Measurements from ENCODE around the gene INHBA. TPM values are rescaled to one million over a fixed set of nuclear protein-coding genes. Genes with fewer than 3 reads are reported as not detected.

The INHBA gene
- polyA plus RNA-seq, 3 donors: 2.5 to 4.5 (median 4.0) TPM

DNA sequence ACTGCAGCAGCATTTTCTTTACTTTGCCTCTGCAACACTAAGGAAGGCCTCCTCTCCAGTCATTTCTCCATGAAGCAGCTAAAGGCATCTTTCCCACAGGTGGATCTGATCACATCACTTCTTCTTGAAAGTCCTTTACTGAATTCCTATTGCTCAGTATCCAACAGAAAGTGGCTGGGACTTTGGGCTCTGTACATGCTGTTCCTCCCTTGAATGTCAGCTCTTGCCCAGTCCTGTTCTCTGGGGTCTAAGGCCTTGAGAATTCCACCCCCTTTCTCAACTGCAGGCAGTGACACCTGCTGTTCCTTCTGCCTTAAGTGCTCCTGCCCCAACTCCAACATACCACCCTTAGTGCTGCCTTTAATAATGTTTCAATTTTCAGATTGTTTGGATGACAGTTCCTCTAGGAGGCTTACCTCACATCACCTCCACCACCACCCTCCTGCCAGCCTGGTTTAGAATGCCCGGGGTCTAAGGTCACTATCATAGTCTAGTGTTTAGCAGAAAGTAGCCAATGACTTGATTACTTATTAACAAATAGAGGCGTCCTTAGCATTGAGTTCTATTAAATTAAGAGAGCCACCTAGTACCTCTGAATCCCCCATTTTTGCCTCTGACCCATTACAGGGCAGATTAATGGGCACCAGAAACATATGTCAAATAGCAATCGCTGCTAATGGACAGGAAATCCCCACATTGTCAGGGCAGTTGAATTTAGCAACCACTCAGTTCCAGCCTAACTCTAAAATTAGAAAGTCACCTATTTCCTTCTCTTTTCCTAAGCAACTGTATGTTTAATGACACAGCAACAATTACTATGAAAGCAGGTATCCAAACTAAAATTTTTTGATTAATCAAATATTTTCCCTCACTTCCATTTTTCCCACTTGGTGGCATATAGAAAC lies 11.4 kb downstream of the INHBA start:
- DNase-seq: no peak

- DNase-seq: no peak
Measured at GRCh38 chr7:41689815-41690214, 13.1 kb downstream of the INHBA start.

DNA sequence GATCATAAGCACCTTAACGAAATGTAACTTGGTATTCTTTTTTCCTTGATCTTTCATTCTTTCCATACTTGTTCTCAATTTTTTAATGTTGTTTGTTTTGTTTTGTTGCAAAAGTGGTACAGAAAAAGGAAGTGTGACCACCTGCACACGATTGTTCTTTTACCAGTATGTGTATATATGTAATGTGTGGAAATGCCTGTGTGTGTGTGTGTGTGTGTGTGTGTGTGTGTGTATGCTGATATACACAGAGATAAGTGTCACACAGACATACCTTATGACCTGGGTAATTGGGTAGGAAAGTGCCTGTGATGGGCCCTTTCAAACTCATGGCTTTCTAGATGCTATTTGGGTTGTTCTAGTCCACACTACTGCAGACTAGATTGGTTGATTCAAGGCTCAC lies 14.0 kb downstream of the INHBA start:
- DNase-seq: no peak

GRCh38 chr7:41688012-41688625 lies 14.8 kb downstream of the INHBA start:
- DNase-seq: no peak

DNA sequence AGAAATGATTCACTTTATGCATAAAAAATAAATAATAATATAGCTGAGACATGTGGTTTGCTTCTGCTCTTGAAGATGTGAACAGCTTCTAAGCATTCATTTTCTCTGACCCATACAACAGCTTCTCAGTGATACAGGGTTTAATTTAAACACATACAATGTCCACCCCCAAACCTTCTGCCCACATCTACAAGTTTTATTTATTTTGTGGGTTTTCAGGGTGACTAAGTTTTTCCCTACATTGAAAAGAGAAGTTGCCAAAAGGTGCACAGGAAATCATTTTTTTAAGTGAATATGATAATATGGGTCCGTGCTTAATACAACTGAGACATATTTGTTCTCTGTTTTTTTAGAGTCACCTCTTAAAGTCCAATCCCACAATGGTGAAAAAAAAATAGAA lies 17.2 kb downstream of the INHBA start:
- no peak for DNase-seq

- DNase-seq: no peak
Measured at GRCh38 chr7:41682422-41682821, 20.5 kb downstream of the INHBA start.

DNA sequence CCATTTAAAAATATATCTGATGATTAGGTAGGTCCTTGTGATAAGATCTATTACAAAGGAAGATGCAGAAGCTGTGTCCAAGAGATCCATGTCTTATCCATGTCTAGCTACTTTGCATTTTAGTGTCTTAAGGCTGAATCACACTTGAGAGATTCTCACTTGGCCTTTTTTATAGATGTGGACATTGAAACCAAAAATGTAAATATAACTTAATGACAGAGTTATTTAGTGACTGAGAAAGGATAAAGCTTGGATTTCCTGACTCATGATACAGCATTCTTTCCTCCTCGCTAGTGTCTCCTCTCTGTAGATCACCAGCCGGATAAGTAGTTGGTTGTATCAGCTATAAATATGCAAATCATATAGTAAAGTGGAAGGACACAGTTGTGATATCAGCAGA lies 23.3 kb downstream of the INHBA start:
- DNase-seq: no peak

DNA sequence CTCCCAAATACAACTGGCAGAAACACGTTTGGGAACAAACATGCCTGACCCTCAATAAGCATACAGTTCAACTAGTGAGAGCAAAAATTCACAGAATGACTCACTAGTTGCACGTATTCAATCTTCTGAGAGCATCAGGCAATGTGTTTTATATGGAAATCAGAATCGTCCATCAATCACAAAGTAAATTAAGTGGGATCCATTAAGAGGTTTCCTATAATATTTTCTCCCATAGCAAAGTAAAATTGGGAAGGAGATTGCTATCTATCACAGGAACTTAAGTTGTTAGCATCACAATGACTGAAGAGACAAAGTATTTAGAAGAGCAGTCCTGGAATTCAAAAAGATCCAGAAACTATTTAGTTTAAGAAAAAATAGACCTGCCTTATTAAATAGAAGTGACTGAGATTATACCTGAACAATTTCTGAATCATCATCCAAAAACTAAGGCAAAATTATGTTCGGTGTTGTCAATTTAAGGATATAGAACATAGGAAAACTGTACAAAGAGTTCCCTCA lies 28.3 kb downstream of the INHBA start:
- no peak for DNase-seq

DNA sequence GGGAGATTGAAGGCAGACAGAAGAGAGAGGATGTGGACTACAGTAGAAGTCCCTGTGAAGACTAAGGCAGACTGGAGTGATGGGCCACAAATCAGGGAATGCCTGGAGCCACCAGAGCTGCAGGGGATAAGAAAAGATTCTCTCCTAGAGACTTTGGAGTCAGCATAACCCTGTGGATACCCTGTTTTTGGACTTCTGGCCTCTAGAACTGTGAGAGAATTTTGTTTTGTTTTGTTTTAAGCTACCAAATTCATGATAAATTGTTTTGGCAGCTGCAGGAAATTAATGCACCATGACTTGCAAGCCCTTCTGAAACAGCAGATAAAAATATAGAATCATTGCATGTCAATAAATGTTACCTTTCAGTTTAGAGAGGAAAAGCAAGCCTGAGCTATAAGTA lies 41.3 kb downstream of the INHBA start:
- no peak for DNase-seq

DNA sequence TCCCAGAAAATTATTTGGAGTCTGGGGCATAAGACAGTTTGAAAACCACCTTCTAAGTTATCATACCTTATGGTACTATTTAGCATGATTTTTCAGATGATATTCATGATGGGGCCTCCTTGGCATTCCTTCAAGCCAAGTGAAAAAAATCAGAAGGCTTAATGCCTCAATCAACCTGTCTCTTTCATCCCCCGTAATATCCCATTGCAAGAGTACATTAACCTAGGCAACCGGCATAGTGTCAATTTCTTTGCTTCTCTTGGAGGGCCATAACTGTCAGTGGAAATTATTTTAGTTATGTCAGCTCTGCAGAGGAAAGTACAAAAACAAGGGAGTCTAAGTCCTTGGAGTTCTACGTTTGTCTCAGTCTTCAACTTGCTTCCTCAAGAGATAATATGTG lies 43.4 kb downstream of the INHBA start:
- DNase-seq: no peak

DNA sequence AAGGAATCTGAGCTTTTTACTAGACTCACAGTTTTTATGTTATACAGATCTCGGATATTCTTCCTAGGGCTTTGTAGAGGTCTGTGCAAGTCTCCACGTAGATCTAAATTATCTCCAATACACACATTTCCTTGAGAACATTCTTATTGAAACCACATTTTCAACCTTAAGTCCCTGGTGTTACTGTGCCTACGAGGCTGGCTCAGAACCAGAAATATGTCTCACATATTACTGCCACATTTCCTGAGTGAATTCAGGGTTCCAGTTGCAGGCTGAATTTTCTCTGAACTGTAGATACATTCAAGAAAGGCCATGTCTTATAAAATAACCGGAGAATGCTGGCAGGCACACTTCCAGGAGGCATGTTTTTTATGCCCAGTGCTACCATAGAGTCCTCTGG lies 46.5 kb downstream of the INHBA start:
- DNase-seq: no peak

- DNase-seq: no peak
Measured at GRCh38 chr7:41655426-41655825, 47.5 kb downstream of the INHBA start.

DNA sequence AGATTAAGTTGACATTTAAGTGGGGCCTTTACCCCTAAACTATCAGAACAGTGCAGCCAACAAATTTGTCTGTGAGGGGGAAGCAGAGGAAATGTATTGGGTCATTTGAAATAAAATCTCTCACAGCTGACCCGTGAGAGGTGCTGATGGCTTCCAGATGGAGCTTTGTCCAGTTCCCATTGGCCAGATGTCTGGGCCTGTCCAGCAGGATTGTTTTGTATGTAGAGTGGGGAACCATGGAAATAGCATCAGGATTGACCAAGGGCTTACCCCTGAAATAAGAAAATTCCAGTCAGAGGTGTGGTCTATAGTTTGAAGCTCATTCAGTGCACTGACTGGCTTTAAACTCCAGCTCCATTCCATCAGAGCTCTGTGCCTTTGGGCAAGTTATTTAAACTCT lies 50.6 kb downstream of the INHBA start:
- peak; percentile 40 for DNase-seq

DNA sequence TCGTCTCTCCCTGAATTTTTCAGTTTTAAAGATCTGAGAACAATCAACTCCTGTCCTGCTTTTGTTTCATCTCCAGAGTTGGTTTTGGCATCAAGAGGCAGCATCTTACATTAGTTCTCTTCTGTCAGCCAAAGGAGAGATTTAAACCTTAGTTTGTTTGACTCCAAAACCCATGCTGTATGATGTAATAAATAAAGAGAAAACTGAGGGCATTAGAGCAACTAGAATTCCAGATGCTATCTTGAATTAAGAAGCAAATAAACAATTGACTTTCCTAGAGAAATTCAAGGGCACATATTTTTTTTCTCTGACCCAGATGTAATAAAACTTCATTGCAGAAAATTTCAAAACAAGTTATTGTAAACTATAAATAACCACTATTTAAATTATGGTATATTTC lies 54.4 kb downstream of the INHBA start:
- DNase-seq: peak; percentile 20

GRCh38 chr7:41643616-41644015 lies 59.3 kb downstream of the INHBA start:
- no peak for DNase-seq

DNA sequence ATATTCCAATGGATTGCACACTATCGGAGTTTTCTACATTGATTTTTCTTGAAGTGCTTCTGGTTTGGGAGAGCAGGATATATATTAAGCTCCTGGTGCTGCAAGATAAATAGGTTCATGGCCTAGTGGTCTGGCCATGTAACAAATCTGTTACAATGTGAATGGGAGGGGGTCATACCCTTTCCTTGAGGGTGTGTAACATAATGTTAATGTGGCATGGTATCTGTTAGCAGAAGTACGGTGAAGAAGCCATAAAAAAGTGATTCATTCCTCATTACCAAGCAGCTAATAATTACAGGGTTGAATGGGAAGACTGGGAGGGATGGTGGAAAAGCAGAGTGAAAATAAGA lies 61.2 kb downstream of the INHBA start:
- no peak for DNase-seq

DNA sequence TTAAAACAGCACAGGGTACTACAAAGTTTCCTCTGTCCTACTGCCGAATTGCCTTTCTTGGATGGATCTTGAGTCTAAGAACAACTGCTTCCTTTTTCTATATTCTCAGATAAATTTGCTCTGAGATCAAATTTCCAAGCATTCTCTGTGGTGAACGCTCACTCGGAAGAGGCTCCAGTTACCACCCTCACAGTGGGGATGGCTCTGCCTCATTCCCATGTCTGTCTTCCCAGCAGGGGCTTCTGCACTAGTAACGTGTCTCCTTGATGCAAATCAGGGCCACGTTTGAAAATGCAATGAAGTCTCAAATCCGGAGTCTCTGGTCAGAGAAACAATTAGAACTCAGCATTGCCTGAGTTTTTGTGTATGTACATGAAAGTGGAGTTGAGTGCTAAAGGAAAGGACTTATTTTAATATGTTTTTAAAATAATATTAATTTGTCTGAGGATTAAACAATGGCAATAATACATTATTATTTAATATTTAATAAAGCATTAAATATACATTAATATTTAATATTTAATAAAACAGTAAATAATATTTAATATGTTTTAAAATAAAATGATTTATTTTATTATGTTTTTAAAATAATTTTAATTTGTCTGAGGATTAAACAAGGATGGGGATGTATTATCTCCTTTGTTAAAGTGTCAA lies 61.8 kb downstream of the INHBA start:
- DNase-seq: no peak

GRCh38 chr7:41640487-41640886 lies 62.4 kb downstream of the INHBA start:
- DNase-seq: no peak

DNA sequence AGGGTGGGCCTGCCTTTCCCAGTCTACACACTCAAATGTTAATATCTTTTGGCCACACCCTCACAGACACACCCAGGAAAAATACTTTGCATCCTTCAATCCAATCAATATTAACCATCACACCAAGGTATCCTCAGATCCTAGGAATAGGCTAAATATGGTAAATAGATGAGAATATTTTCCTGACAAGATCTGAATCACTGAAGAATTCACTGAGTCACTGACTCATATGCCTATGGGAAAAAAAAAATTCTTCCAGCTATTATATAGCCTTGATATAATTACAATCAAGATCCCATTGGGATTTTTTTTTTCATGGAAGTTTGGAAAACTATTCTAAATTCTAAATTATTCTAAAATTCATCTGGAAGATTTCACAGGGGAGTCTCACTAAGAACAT lies 65.8 kb downstream of the INHBA start:
- no peak for DNase-seq

All from renal pelvis (tissue), 4 donors.